ENCODE results near the gene LRMDA. TPM values are rescaled to one million over a fixed set of nuclear protein-coding genes. Genes with fewer than 3 reads are reported as not detected.

Gene LRMDA
- total RNA-seq, 2 experiments from 2014 or later, result not detected

DNA sequence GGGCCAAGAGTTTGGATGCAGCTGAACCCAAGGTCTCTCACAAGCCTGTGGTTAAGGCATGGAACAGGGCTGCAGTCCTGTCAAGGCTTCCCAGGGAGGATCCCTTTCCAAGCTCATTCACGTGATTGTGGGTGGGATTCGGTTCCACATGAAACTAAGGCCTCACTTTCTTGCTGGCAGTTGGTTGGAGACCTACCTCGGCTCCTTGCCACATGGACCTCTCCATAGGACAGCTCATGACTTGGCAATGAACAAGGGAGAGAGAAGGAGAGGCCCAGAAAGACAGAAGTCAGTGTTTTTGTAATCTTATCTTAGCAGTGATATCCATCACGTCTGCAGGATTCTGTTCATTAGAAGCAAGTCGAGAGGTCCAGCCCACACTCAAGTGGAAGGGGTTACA is 583.8 kb downstream of the LRMDA start:
- Mint-ChIP-seq H3K27me3 (no peaks in the 10 kb centered on the region), H3K36me3 (ENCODE audit: low read depth) (no peaks in the 10 kb centered on the region), H3K4me1 (ENCODE audit: low read depth) (no peaks in the 10 kb centered on the region), H3K4me3 (no peak overlapping the region), H3K9me3 (no peaks in the 10 kb centered on the region), H3K27ac (no peak overlapping the region)
- H3K27me3 ChIP-seq (ENCODE audit: control insufficient read depth in 1 of 2, insufficient read depth in 2 of 2, low read length in 2 of 2), result no peaks in the 10 kb centered on the region
- no peaks in the 10 kb centered on the region for H3K4me1 ChIP-seq (ENCODE audit: insufficient read depth, low read length)
- POLR2A ChIA-PET, result no interaction called here
- no peak overlapping the region for H3K27ac ChIP-seq (ENCODE audit: low read depth in 1 of 2, low read length in 2 of 2)
- H3K4me3 ChIP-seq (ENCODE audit: low read length), result no peak overlapping the region
- intact Hi-C loops (cut with DNase I, micrococcal nuclease), result no loop called here
- CTCF ChIA-PET, result no interaction called here
- DNase-seq (no peak), ATAC-seq (ENCODE audit: poor library complexity) (no peak)
- peaks cover 0 to 8% of the 10 kb centered on the region in 2 experiments for H3K9me3 ChIP-seq (ENCODE audit: control insufficient read depth in 1 of 2, insufficient read depth in 1 of 2, low read length in 2 of 2)
- H3K36me3 ChIP-seq (ENCODE audit: insufficient read depth, low read length), result no peaks in the 10 kb centered on the region
- TF ChIP-seq, protein P1, sequence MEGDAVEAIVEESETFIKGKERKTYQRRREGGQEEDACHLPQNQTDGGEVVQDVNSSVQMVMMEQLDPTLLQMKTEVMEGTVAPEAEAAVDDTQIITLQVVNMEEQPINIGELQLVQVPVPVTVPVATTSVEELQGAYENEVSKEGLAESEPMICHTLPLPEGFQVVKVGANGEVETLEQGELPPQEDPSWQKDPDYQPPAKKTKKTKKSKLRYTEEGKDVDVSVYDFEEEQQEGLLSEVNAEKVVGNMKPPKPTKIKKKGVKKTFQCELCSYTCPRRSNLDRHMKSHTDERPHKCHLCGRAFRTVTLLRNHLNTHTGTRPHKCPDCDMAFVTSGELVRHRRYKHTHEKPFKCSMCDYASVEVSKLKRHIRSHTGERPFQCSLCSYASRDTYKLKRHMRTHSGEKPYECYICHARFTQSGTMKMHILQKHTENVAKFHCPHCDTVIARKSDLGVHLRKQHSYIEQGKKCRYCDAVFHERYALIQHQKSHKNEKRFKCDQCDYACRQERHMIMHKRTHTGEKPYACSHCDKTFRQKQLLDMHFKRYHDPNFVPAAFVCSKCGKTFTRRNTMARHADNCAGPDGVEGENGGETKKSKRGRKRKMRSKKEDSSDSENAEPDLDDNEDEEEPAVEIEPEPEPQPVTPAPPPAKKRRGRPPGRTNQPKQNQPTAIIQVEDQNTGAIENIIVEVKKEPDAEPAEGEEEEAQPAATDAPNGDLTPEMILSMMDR (IDR thresholded peaks at IDR 0.05), result no peak

DNA sequence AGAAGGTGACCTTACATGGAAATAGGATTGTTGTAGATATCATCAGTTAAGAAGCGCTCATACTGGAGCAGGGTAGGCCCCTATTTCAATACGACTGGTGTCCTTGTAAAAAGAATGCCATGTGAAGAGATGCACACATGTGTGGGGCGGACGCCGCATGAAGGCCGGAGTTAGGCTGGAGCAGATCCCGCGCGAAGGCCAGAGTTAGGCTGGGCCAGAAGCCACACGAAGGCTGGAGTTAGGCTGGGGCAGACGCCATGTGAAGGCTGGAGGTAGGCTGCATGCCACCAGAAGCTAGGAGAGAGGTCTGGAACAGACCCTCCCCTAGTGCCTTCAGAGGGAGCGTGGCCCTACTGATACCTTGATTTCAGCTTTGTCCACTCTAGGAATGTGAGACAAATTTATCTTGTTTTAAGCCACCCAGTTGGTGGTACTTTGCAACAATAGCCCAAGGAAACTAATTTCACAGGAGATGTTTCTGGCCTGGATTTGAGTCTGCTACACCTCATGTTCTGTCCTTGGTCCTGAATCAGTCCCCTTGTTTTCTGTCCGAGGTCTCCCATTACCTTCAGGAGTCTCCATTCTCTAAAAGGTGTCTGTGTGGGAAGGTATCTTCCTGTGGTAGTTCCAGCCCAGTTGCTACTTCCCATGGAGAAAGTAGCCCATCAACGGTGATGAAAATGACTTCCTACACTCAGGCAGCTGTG is 585.8 kb downstream of the LRMDA start:
- intact Hi-C loops (cut with DNase I, micrococcal nuclease), result no loop called here
- no peaks in the 10 kb centered on the region for H3K4me1 ChIP-seq (ENCODE audit: insufficient read depth, low read length)
- POLR2A ChIA-PET, result no interaction called here
- DNase-seq (no peak), ATAC-seq (ENCODE audit: poor library complexity) (no peak)
- no peaks in the 10 kb centered on the region for H3K36me3 ChIP-seq (ENCODE audit: insufficient read depth, low read length)
- no peaks in the 10 kb centered on the region for H3K27me3 ChIP-seq (ENCODE audit: control insufficient read depth in 1 of 2, insufficient read depth in 2 of 2, low read length in 2 of 2)
- Mint-ChIP-seq H3K36me3 (ENCODE audit: low read depth) (no peaks in the 10 kb centered on the region), H3K9me3 (no peaks in the 10 kb centered on the region), H3K4me1 (ENCODE audit: low read depth) (no peaks in the 10 kb centered on the region), H3K27ac (no peak overlapping the region), H3K27me3 (no peaks in the 10 kb centered on the region), H3K4me3 (no peak overlapping the region)
- CTCF ChIA-PET, result no interaction called here
- no peak overlapping the region for H3K4me3 ChIP-seq (ENCODE audit: low read length)
- peaks cover 0 to 4% of the 10 kb centered on the region in 2 experiments for H3K9me3 ChIP-seq (ENCODE audit: control insufficient read depth in 1 of 2, insufficient read depth in 1 of 2, low read length in 2 of 2)
- H3K27ac ChIP-seq (ENCODE audit: low read depth in 1 of 2, low read length in 2 of 2), result no peak overlapping the region
- TF ChIP-seq, protein P1 (IDR thresholded peaks at IDR 0.05), result no peak

DNA sequence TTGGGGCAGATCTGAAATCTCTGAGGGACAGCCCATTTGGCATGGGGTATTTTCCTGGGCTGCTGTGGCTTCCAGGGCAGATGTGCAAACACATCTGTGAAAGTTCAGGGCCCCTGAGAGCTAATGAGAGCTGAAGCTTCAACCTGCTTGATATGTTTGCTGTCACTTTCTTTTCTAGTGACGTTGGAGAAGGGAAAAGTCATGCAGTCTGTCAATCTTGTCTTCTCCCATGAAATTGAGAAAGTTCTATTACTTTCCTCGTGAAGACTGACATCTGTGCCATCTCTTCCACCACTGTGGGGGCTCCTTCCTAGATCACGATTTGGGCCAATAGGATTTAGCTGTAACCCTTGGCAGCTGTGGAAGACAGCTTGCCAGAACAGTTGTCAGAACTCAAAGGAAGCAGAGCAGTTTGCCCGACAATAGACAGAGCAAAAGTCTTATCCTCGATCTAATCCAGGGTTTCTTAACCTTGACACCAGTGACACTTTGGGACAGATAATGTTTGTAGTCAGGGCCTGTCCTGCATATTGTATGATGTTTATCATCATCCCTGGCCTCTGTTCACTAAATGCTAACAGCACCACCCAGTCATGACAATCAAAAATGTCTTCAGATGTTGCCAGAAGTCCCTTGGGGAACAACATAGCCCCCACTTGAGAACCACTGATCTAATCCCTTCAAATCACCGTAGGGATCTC is 586.5 kb downstream of the LRMDA start:
- Histone ChIP-seq H3K36me3 (ENCODE audit: insufficient read depth, low read length) (no peaks in the 10 kb centered on the region), H3K9me3 (ENCODE audit: control insufficient read depth in 1 of 2, insufficient read depth in 1 of 2, low read length in 2 of 2) (peaks cover 0 to 4% of the 10 kb centered on the region in 2 experiments), H3K27ac (ENCODE audit: low read depth in 1 of 2, low read length in 2 of 2) (no peak overlapping the region), H3K4me1 (ENCODE audit: insufficient read depth, low read length) (no peaks in the 10 kb centered on the region), H3K27me3 (ENCODE audit: control insufficient read depth in 1 of 2, insufficient read depth in 2 of 2, low read length in 2 of 2) (no peaks in the 10 kb centered on the region), H3K4me3 (ENCODE audit: low read length) (no peak overlapping the region)
- Mint-ChIP-seq H3K9me3 (no peaks in the 10 kb centered on the region), H3K36me3 (ENCODE audit: low read depth) (no peaks in the 10 kb centered on the region), H3K27ac (no peak overlapping the region), H3K4me1 (ENCODE audit: low read depth) (no peaks in the 10 kb centered on the region), H3K4me3 (no peak overlapping the region), H3K27me3 (no peaks in the 10 kb centered on the region)
- ChIA-PET POLR2A (no interaction called here), CTCF (no interaction called here)
- no peak for ATAC-seq (ENCODE audit: poor library complexity)
- intact Hi-C loops (cut with DNase I, micrococcal nuclease), result no loop called here
- TF ChIP-seq, protein P1 (IDR thresholded peaks at IDR 0.05), result no peak
- no peak for DNase-seq
